ENCODE measurements around the gene YWHAG.
"Not testable (repeated sequence)": the region's sequence is repeated elsewhere in the genome, so short reads cannot be mapped to it uniquely, and the experiment has no call there.

The YWHAG gene

GRCh38 chr7:76294344-76295024 is 64.3 kb downstream of the YWHAG start:
- DNase-seq (ENCODE audit: low read depth), result no peak

- DNase-seq (ENCODE audit: low read depth), result no peak
These were observed 65.3 kb downstream of the YWHAG start for GRCh38 chr7:76293407-76293901.

- DNase-seq (ENCODE audit: low read depth), result not testable (repeated sequence)
These were observed 65.9 kb downstream of the YWHAG start for GRCh38 chr7:76292911-76293310.

GRCh38 chr7:76292213-76292573 is 66.6 kb downstream of the YWHAG start:
- no peak for DNase-seq (ENCODE audit: low read depth)

GRCh38 chr7:76291351-76292212 is 67.2 kb downstream of the YWHAG start:
- DNase-seq (ENCODE audit: low read depth), result peak; percentile 79

- not testable (repeated sequence) for DNase-seq (ENCODE audit: low read depth)
These were observed 67.9 kb downstream of the YWHAG start for GRCh38 chr7:76290847-76291350.

GRCh38 chr7:76286842-76287403 is 71.9 kb downstream of the YWHAG start:
- DNase-seq (ENCODE audit: low read depth), result no peak

- DNase-seq (ENCODE audit: low read depth), result no peak
These were observed 73.0 kb downstream of the YWHAG start for GRCh38 chr7:76285604-76286374.

- DNase-seq (ENCODE audit: low read depth), result no peak
These were observed 75.3 kb downstream of the YWHAG start for GRCh38 chr7:76283254-76284159.

GRCh38 chr7:76282344-76283253 is 76.2 kb downstream of the YWHAG start:
- no peak for DNase-seq (ENCODE audit: low read depth)

- no peak for DNase-seq (ENCODE audit: low read depth)
These were observed 77.0 kb downstream of the YWHAG start for GRCh38 chr7:76281706-76282343.

GRCh38 chr7:76281006-76281705 is 77.6 kb downstream of the YWHAG start:
- no peak for DNase-seq (ENCODE audit: low read depth)

GRCh38 chr7:76280408-76280807 is 78.4 kb downstream of the YWHAG start:
- no peak for DNase-seq (ENCODE audit: low read depth)

GRCh38 chr7:76278540-76278939 is 80.3 kb downstream of the YWHAG start:
- no peak for DNase-seq (ENCODE audit: low read depth)

Measured in stimulated activated CD8-positive, alpha-beta memory T cell treated with anti-CD3 and anti-CD28 coated beads, Interleukin-12 subunit alpha, Interleukin-12 subunit beta, amount 100 ng/mL, for 1 hour (primary cell).